DOHH2 (cell line): ENCODE results near the gene RICTOR.

Experiments
- CTCF ChIP-seq: fragments of 200-600 bp; sonication (generic); IDR thresholded peaks from one replicate; pipeline ENCODE4 v1.5.1; 2014; ENCODE audit warnings: antibody characterized with exemption, mild to moderate bottlenecking, low read depth, low read length; ENCODE audit not compliant: poor library complexity, severe bottlenecking
- EZH2phosphoT487 ChIP-seq: fragments of 200-600 bp; sonication (generic); IDR thresholded peaks from 2 replicates; pipeline ENCODE4 v1.6.1; 2017; ENCODE audit warnings: borderline replicate concordance, mild to moderate bottlenecking, antibody characterized with exemption, low read length, moderate library complexity, mixed read lengths

GRCh38 chr5:39072925-39073766, 1.1 kb downstream of the RICTOR start:
- TF ChIP-seq CTCF (no peak), EZH2phosphoT487 (no peak)
